Erythroblast (primary cell): ENCODE measurements around the gene ART4.

Experiments used
- GATA1 ChIP-seq: IDR thresholded peaks from 2 replicates; pipeline ENCODE4 v1.6.1; 2011; ENCODE audit warnings: low read depth, mild to moderate bottlenecking, control low read depth, low read length, moderate library complexity
- POLR2A ChIP-seq: IDR thresholded peaks from 2 replicates; pipeline ENCODE4 v1.6.1; 2011; ENCODE audit warnings: mild to moderate bottlenecking, low read length

GRCh38 chr12:14827043-14827442 is 16.3 kb downstream of the ART4 start:
- TF ChIP-seq GATA1: no peak
- TF ChIP-seq POLR2A: no peak
